GM18520 (cell line): ENCODE measurements around the gene ZNF207.
"Not testable (repeated sequence)": the region's sequence is repeated elsewhere in the genome, so short reads cannot be mapped to it uniquely, and the experiment has no call there.

ENCODE experiments used
- ATAC-seq: cut with Tn5 transposase; IDR thresholded peaks from one replicate; pipeline ENCODE4 v1.9.1; 2021; ENCODE audit not compliant: unreplicated experiment

The ZNF207 gene

GRCh38 chr17:32385971-32386370 is 36.0 kb downstream of the ZNF207 start:
- ATAC-seq: no peak

- ATAC-seq: no peak
Observed at GRCh38 chr17:32386844-32387243, 36.9 kb downstream of the ZNF207 start.

GRCh38 chr17:32388128-32388527 is 38.2 kb downstream of the ZNF207 start:
- ATAC-seq: not testable (repeated sequence)

- ATAC-seq: no peak
Observed at GRCh38 chr17:32388613-32389459, 38.9 kb downstream of the ZNF207 start.

- ATAC-seq: no peak
Observed at GRCh38 chr17:32393904-32394303, 43.9 kb downstream of the ZNF207 start.

- ATAC-seq: no peak
Observed at GRCh38 chr17:32396343-32396742, 46.4 kb downstream of the ZNF207 start.

- no peak for ATAC-seq
Observed at GRCh38 chr17:32398946-32399345, 49.0 kb downstream of the ZNF207 start.

- not testable (repeated sequence) for ATAC-seq
Observed at GRCh38 chr17:32410085-32410484, 60.1 kb downstream of the ZNF207 start.

- ATAC-seq: no peak
Observed at GRCh38 chr17:32426894-32427293, 76.9 kb downstream of the ZNF207 start.

- no peak for ATAC-seq
Observed at GRCh38 chr17:32429598-32429997, 79.6 kb downstream of the ZNF207 start.
